Loucy (cell line): Measurements from ENCODE around the gene STK4.

Experiments
- H2AFZ ChIP-seq: fragments of 200-600 bp; sonication (generic); 2 replicates; pipeline ENCODE4 v1.6.0; 2016; ENCODE audit warnings: antibody characterized with exemption, mild to moderate bottlenecking, low read length, moderate library complexity
- H3F3A ChIP-seq: fragments of 200-600 bp; 2 replicates; pipeline ENCODE4 v1.6.0; 2016; ENCODE audit warnings: antibody characterized with exemption, low read depth, mild to moderate bottlenecking
- H3K27me3 ChIP-seq: fragments of 200-600 bp; sonication (generic); 2 replicates; pipeline ENCODE4 v1.6.1; 2014; ENCODE audit warnings: low read length, mild to moderate bottlenecking; ENCODE audit not compliant: insufficient read depth, poor library complexity, severe bottlenecking
- H3K36me3 ChIP-seq: fragments of 200-600 bp; sonication (generic); 2 replicates; pipeline ENCODE4 v1.6.1; 2016; ENCODE audit warnings: low read length; ENCODE audit not compliant: insufficient read depth
- H3K4me1 ChIP-seq: fragments of 200-600 bp; sonication (generic); 2 replicates; pipeline ENCODE4 v1.5.1; 2014; ENCODE audit warnings: low read length, mild to moderate bottlenecking; ENCODE audit not compliant: insufficient read depth, poor library complexity, severe bottlenecking
- H3K4me2 ChIP-seq: fragments of 200-600 bp; sonication (generic); 2 replicates; pipeline ENCODE4 v1.6.0; 2014; ENCODE audit warnings: antibody characterized with exemption, low read length, low read depth, mild to moderate bottlenecking; ENCODE audit not compliant: poor library complexity, severe bottlenecking
- H3K4me3 ChIP-seq: fragments of 200-600 bp; sonication (generic); 2 replicates; pipeline ENCODE4 v1.5.1; 2014; ENCODE audit warnings: low read length, mild to moderate bottlenecking, mixed read lengths; ENCODE audit not compliant: poor library complexity, severe bottlenecking
- H3K79me2 ChIP-seq: fragments of 200-600 bp; sonication (generic); 2 replicates; pipeline ENCODE4 v1.6.1; 2014; ENCODE audit warnings: low read length; ENCODE audit not compliant: insufficient read depth
- H3K9ac ChIP-seq: fragments of 200-600 bp; sonication (generic); 2 replicates; pipeline ENCODE4 v1.6.0; 2014; ENCODE audit warnings: mild to moderate bottlenecking, low read depth, low read length, moderate library complexity; ENCODE audit not compliant: poor library complexity, severe bottlenecking
- H3K9me2 ChIP-seq: fragments of 200-600 bp; sonication (generic); replicated peaks from 2 replicates; pipeline ENCODE4 v1.6.1; 2016; ENCODE audit warnings: low read depth, low read length, mixed read lengths
- H3K9me3 ChIP-seq: fragments of 200-600 bp; sonication (generic); 2 replicates; pipeline ENCODE4 v1.6.1; 2014; ENCODE audit warnings: mild to moderate bottlenecking, antibody characterized with exemption, low read length, low read depth; ENCODE audit not compliant: insufficient read depth
- H4K20me1 ChIP-seq: fragments of 200-600 bp; sonication (generic); 2 replicates; pipeline ENCODE4 v1.6.0; 2014; ENCODE audit warnings: antibody characterized with exemption, low read length, mild to moderate bottlenecking; ENCODE audit not compliant: insufficient read depth, poor library complexity, severe bottlenecking
- EZH2phosphoT487 ChIP-seq: fragments of 200-600 bp; IDR thresholded peaks from 2 replicates; pipeline ENCODE4 v1.6.1; 2018; ENCODE audit warnings: antibody characterized with exemption, mild to moderate bottlenecking, moderate library complexity, borderline replicate concordance
- TF ChIP-seq, protein P1 (sequence below): fragments of 200-600 bp; sonication (generic); conservative IDR thresholded peaks from 2 replicates; pipeline ENCODE4 v1.5.1; 2014; ENCODE audit warnings: mild to moderate bottlenecking, antibody characterized with exemption, low read length

Gene STK4

GRCh38 chr20:44924541-44924940 is 41.8 kb upstream of the STK4 start:
- H3K27me3 ChIP-seq, result no peaks in the 10 kb centered on the region
- H3K9ac ChIP-seq, result no peak overlapping the region
- H3K4me3 ChIP-seq, result no peak overlapping the region
- no peaks in the 10 kb centered on the region; the same call in 1 of the 2 replicates for H3K36me3 ChIP-seq
- H3K9me2 ChIP-seq, result no peaks in the 10 kb centered on the region
- no peaks in the 10 kb centered on the region for H3K4me1 ChIP-seq
- no peak for TF ChIP-seq EZH2phosphoT487
- TF ChIP-seq, protein P1, sequence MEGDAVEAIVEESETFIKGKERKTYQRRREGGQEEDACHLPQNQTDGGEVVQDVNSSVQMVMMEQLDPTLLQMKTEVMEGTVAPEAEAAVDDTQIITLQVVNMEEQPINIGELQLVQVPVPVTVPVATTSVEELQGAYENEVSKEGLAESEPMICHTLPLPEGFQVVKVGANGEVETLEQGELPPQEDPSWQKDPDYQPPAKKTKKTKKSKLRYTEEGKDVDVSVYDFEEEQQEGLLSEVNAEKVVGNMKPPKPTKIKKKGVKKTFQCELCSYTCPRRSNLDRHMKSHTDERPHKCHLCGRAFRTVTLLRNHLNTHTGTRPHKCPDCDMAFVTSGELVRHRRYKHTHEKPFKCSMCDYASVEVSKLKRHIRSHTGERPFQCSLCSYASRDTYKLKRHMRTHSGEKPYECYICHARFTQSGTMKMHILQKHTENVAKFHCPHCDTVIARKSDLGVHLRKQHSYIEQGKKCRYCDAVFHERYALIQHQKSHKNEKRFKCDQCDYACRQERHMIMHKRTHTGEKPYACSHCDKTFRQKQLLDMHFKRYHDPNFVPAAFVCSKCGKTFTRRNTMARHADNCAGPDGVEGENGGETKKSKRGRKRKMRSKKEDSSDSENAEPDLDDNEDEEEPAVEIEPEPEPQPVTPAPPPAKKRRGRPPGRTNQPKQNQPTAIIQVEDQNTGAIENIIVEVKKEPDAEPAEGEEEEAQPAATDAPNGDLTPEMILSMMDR, result no peak
- H3K4me2 ChIP-seq, result no peak overlapping the region
- H3F3A ChIP-seq, result no peaks in the 10 kb centered on the region
- no peaks in the 10 kb centered on the region for H3K9me3 ChIP-seq
- H4K20me1 ChIP-seq, result no peaks in the 10 kb centered on the region
- H2AFZ ChIP-seq, result no peak overlapping the region
- H3K79me2 ChIP-seq, result no peaks in the 10 kb centered on the region

DNA sequence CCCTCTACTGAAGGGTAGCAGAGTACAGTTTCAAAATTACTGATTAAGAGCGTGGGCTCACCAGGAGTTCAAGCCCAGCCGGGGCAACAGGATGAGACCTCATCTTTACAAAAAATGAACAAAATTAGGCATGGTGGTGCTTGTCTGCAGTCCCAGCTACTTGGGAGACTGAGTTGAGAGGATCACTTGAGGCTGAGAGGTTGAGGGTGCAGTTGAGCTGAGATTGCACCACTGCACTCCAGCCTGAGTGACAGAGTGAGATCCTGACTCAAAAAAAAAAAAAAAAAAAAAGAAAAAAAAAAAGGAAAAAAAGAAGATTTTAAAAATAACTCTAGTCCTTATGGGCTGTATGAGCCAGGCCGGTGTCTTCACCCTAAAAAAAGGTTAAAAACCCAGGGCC is 37.7 kb upstream of the STK4 start:
- no peak overlapping the region for H3K4me3 ChIP-seq
- no peak overlapping the region for H3K4me2 ChIP-seq
- no peaks in the 10 kb centered on the region for H3K9me3 ChIP-seq
- H2AFZ ChIP-seq, result no peak overlapping the region
- H3K79me2 ChIP-seq, result no peaks in the 10 kb centered on the region
- no peaks in the 10 kb centered on the region for H4K20me1 ChIP-seq
- H3K9ac ChIP-seq, result no peak overlapping the region
- no peaks in the 10 kb centered on the region for H3K4me1 ChIP-seq
- TF ChIP-seq, protein P1, result no peak
- TF ChIP-seq EZH2phosphoT487, result no peak
- peaks cover 9% of the 10 kb centered on the region; the same call in 1 of the 2 replicates for H3K36me3 ChIP-seq
- no peaks in the 10 kb centered on the region for H3K9me2 ChIP-seq
- H3F3A ChIP-seq, result no peaks in the 10 kb centered on the region
- H3K27me3 ChIP-seq, result no peaks in the 10 kb centered on the region

DNA sequence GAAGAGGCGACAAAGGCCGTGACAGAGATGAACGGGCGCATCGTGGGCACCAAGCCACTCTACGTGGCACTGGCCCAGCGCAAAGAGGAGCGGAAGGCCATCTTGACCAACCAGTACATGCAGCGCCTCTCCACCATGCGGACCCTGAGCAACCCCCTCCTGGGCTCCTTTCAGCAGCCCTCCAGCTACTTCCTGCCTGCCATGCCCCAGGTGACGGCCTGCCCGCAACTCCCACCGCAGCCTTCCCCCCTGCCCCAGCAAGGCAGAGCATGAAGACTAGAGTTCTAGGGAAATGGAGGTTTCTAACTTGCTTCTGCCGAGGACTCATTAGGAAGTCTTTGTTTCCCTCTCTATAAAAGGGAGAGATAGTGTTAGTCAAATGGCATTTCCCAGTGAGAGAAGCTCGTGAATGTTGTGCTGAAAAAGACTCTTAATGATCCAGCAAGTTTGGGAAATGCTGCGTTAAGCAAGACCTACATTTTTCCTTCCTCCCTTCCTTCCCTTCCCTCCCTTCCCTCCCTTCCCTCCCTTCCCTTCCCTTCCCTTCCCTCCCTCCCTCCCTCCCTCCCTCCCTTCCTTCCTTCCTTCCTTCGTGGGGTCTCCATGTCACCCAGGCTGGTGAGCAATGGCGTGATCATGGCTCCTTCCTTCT is 35.7 kb upstream of the STK4 start:
- H3K36me3 ChIP-seq, result peaks cover 9% of the 10 kb centered on the region; the same call in 1 of the 2 replicates

More for the DNA sequence above, 35.7 kb upstream of the STK4 start:
- TF ChIP-seq EZH2phosphoT487, result no peak
- TF ChIP-seq, protein P1, result no peak
- Histone ChIP-seq H3K4me2 (no peak overlapping the region), H2AFZ (no peak overlapping the region), H3K4me3 (no peak overlapping the region), H3K27me3 (no peaks in the 10 kb centered on the region), H3K9me3 (no peaks in the 10 kb centered on the region), H3K4me1 (no peaks in the 10 kb centered on the region), H3K9ac (no peak overlapping the region), H3K9me2 (no peaks in the 10 kb centered on the region), H3K79me2 (no peaks in the 10 kb centered on the region), H4K20me1 (no peaks in the 10 kb centered on the region), H3F3A (no peaks in the 10 kb centered on the region)
